ENCODE data around the gene PHLDB1.

DNA sequence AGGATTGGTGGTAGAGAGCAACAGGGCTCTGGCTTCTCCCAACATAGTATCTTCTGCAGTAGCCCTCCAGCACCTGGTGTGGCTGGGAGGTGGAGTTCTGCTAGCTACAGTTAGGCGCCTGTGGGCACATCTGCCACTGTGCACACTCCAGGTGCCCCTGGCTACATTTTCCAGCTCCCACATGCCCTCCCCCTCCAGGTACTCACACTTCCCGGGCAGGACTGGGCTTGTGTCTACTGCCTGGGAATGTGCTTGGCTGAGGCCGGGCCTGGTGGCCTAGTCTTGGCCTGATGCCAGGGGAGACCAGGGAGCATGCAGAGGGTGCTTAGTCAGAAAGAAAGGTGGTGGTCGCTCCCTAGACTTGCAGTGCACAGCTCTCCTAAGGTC lies 15.8 kb downstream of the PHLDB1 start:
- TF ChIP-seq, protein P1, sequence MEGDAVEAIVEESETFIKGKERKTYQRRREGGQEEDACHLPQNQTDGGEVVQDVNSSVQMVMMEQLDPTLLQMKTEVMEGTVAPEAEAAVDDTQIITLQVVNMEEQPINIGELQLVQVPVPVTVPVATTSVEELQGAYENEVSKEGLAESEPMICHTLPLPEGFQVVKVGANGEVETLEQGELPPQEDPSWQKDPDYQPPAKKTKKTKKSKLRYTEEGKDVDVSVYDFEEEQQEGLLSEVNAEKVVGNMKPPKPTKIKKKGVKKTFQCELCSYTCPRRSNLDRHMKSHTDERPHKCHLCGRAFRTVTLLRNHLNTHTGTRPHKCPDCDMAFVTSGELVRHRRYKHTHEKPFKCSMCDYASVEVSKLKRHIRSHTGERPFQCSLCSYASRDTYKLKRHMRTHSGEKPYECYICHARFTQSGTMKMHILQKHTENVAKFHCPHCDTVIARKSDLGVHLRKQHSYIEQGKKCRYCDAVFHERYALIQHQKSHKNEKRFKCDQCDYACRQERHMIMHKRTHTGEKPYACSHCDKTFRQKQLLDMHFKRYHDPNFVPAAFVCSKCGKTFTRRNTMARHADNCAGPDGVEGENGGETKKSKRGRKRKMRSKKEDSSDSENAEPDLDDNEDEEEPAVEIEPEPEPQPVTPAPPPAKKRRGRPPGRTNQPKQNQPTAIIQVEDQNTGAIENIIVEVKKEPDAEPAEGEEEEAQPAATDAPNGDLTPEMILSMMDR (IDR thresholded peaks at IDR 0.05), result no peak
- TF ChIP-seq POLR2AphosphoS5 (IDR thresholded peaks at IDR 0.05) (no peak), POLR2A (IDR thresholded peaks at IDR 0.05) (no peak)

All from transverse colon (tissue), 4 donors.